Vagina (tissue), 2 donors: Measurements from ENCODE around the gene MYO1A. TPM values are rescaled to one million over a fixed set of nuclear protein-coding genes. Genes with fewer than 3 reads are reported as not detected.
A peak's percentile ranks its signal among the peaks of the same experiment; 100 is the strongest.

ENCODE experiments used
- DNase-seq, 2 donors: peaks; one replicate each; pipeline ENCODE4 v3.0.0-alpha.2; 2017; ENCODE audit errors: extremely low spot score in 2 of 2
- H3K27ac ChIP-seq: fragments of 200-600 bp; sonication (generic); one replicate; pipeline ENCODE4 v1.5.1; 2019
- H3K27me3 ChIP-seq: fragments of 200-600 bp; sonication (generic); one replicate; pipeline ENCODE4 v1.5.1; 2019
- H3K36me3 ChIP-seq, 2 donors: fragments of 200-600 bp; sonication (generic); one replicate each; pipeline ENCODE4 v1.5.1; 2017 to 2019
- H3K4me1 ChIP-seq: fragments of 200-600 bp; sonication (generic); one replicate; pipeline ENCODE4 v1.5.1; 2019
- H3K4me3 ChIP-seq, 2 donors: fragments of 200-600 bp; sonication (generic); 1 replicate in 1 of 2; 2 replicates in 1 of 2; pipeline ENCODE4 v1.5.1; 2016 to 2019
- H3K9me3 ChIP-seq: fragments of 200-600 bp; sonication (generic); one replicate; pipeline ENCODE4 v1.5.1; 2019
- CTCF ChIP-seq, 3 experiments: fragments of 450-650 bp in 2 of 3; fragments of 200-600 bp in 1 of 3; sonication (generic) in 1 of 3; IDR thresholded peaks; one replicate each; pipeline ENCODE4 v1.5.1; 2017 to 2019; ENCODE audit warnings: antibody characterized with exemption in 3 of 3, mild to moderate bottlenecking in 2 of 3, moderate library complexity in 2 of 3
- POLR2A ChIP-seq, 2 donors: fragments of 450-650 bp; IDR thresholded peaks; one replicate each; pipeline ENCODE4 v1.6.1; 2017; ENCODE audit warnings: antibody characterized with exemption in 2 of 2, mild to moderate bottlenecking in 2 of 2, moderate library complexity in 2 of 2
- POLR2AphosphoS5 ChIP-seq, 2 donors: sonication (generic); formaldehyde crosslinking; IDR thresholded peaks; one replicate each; pipeline ENCODE4 v1.9.0; 2017; ENCODE audit warnings: antibody characterized with exemption in 2 of 2, mild to moderate bottlenecking in 2 of 2, low read depth in 1 of 2; ENCODE audit not compliant: insufficient read depth in 1 of 2
- intact Hi-C: fragments of 100-400 bp; cut with DNase I; formaldehyde crosslinking; loops from one replicate; pipeline ENCODE4 v1.15.1; 2023
- total RNA-seq: library from RNA; depleted of rRNA; stranded (reverse); fragments of >200 nt; gene quantifications from one replicate; pipeline ENCODE4 v1.2.3, GENCODE V29; 2016

Gene MYO1A
- total RNA-seq, 1 donor from 2014 or later, result 1.2 TPM

GRCh38 chr12:57096099-57096572 is 46.2 kb upstream of the MYO1A start:
- Histone ChIP-seq H3K4me1 (peaks cover 64% of the 10 kb centered on the region), H3K27ac (peak overlapping the region; percentile 100), H3K9me3 (no peaks in the 10 kb centered on the region), H3K4me3 (no peak overlapping the region), H3K27me3 (no peaks in the 10 kb centered on the region), H3K36me3 (peaks cover 0 to 73% of the 10 kb centered on the region in 2 donors)
- peak in 1 of 2 donors; percentile 89 for DNase-seq
- intact Hi-C loops, result no loop called here
- no peak for TF ChIP-seq POLR2A (IDR thresholded peaks at IDR 0.05)
- TF ChIP-seq CTCF (IDR thresholded peaks at IDR 0.05), result no peak
- TF ChIP-seq POLR2AphosphoS5 (IDR thresholded peaks at IDR 0.05; ENCODE audit: insufficient read depth in 1 of 2, low read depth in 1 of 2), result peak; percentile 23 to 73

GRCh38 chr12:57095440-57095839 is 45.5 kb upstream of the MYO1A start:
- Histone ChIP-seq H3K27me3 (no peaks in the 10 kb centered on the region), H3K9me3 (no peaks in the 10 kb centered on the region), H3K4me1 (peaks cover 71% of the 10 kb centered on the region), H3K4me3 (no peak overlapping the region), H3K27ac (peak overlapping the region; percentile 100), H3K36me3 (peaks cover 0 to 75% of the 10 kb centered on the region in 2 donors)
- DNase-seq, result no peak
- intact Hi-C loops, result no loop called here
- TF ChIP-seq CTCF (IDR thresholded peaks at IDR 0.05) (no peak), POLR2A (IDR thresholded peaks at IDR 0.05) (no peak), POLR2AphosphoS5 (IDR thresholded peaks at IDR 0.05; ENCODE audit: insufficient read depth in 1 of 2, low read depth in 1 of 2) (no peak)

GRCh38 chr12:57094208-57095160 is 44.6 kb upstream of the MYO1A start:
- H3K4me3 ChIP-seq, result no peak overlapping the region
- H3K9me3 ChIP-seq, result no peaks in the 10 kb centered on the region
- no peak for TF ChIP-seq POLR2AphosphoS5 (IDR thresholded peaks at IDR 0.05; ENCODE audit: insufficient read depth in 1 of 2, low read depth in 1 of 2)
- no peak for TF ChIP-seq POLR2A (IDR thresholded peaks at IDR 0.05)
- no peak for TF ChIP-seq CTCF (IDR thresholded peaks at IDR 0.05)
- intact Hi-C loops, result no loop called here
- peaks cover 74% of the 10 kb centered on the region for H3K4me1 ChIP-seq
- peak overlapping the region; percentile 100 for H3K27ac ChIP-seq
- peaks cover 0 to 67% of the 10 kb centered on the region in 2 donors for H3K36me3 ChIP-seq
- DNase-seq, result no peak
- no peaks in the 10 kb centered on the region for H3K27me3 ChIP-seq

GRCh38 chr12:57093415-57094207 is 43.7 kb upstream of the MYO1A start:
- Histone ChIP-seq H3K9me3 (no peaks in the 10 kb centered on the region), H3K27ac (peak overlapping the region; percentile 100), H3K27me3 (no peaks in the 10 kb centered on the region), H3K36me3 (peaks cover 0 to 58% of the 10 kb centered on the region in 2 donors), H3K4me1 (peaks cover 74% of the 10 kb centered on the region), H3K4me3 (peak overlapping the region in 1 of 2 donors; percentile 25)
- intact Hi-C loops, result no loop called here
- peak in 1 of 2 donors; percentile 95 for DNase-seq
- TF ChIP-seq POLR2AphosphoS5 (IDR thresholded peaks at IDR 0.05; ENCODE audit: insufficient read depth in 1 of 2, low read depth in 1 of 2) (peak in 1 of 2 donors; percentile 28), POLR2A (IDR thresholded peaks at IDR 0.05) (no peak), CTCF (IDR thresholded peaks at IDR 0.05) (no peak)
